ENCODE results near the gene C16orf82. TPM values are rescaled to one million over a fixed set of nuclear protein-coding genes. Genes with fewer than 3 reads are reported as not detected.

The C16orf82 gene
- total RNA-seq, 1 experiment from 2014 or later = not detected

DNA sequence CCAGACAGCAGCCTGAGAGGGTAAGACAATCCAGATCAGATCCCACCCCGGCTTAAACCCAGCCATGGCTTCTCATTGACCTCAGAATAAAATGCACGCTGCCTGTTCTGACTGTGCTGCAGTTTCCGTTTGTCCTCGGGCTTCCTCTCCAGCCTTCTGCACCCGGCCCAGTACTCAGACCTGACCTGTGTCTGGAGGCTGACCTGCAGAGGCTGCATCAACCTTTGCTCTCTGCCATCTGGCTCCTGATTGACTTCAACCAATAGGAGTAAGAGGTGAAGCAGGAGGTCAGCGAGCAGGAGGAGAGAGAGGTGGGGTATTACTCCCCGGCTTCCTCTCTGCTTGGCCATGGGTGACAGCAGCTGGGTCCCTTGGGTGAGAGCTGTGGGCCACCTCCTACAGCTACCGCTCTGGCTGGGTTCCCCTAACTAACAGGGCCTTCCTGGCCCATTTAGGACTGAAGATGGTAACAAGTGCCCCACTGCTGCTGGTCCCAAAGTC is 46.7 kb downstream of the C16orf82 start:
- DNase-seq = no peak
- no peaks in the 10 kb centered on the region for H3K4me1 Mint-ChIP-seq (ENCODE audit: low read depth, unreplicated experiment)
- intact Hi-C loops (cut with micrococcal nuclease; ENCODE audit: unreplicated experiment) = loop anchor here (5.0 kb wide), 1 partner anchor 254 kb away; no protein-coding TSS in a partner anchor
- no peak overlapping the region for H3K27ac Mint-ChIP-seq (ENCODE audit: unreplicated experiment)
- no peak overlapping the region for H3K4me3 Mint-ChIP-seq (ENCODE audit: low read depth, unreplicated experiment)
- H3K27me3 Mint-ChIP-seq (ENCODE audit: unreplicated experiment) = peaks cover 83% of the 10 kb centered on the region
- BruUV-seq (replicated peaks) = no TSS peak
- H3K36me3 Mint-ChIP-seq (ENCODE audit: insufficient read depth, unreplicated experiment) = peaks cover 5% of the 10 kb centered on the region
- TF ChIP-seq, protein P1, sequence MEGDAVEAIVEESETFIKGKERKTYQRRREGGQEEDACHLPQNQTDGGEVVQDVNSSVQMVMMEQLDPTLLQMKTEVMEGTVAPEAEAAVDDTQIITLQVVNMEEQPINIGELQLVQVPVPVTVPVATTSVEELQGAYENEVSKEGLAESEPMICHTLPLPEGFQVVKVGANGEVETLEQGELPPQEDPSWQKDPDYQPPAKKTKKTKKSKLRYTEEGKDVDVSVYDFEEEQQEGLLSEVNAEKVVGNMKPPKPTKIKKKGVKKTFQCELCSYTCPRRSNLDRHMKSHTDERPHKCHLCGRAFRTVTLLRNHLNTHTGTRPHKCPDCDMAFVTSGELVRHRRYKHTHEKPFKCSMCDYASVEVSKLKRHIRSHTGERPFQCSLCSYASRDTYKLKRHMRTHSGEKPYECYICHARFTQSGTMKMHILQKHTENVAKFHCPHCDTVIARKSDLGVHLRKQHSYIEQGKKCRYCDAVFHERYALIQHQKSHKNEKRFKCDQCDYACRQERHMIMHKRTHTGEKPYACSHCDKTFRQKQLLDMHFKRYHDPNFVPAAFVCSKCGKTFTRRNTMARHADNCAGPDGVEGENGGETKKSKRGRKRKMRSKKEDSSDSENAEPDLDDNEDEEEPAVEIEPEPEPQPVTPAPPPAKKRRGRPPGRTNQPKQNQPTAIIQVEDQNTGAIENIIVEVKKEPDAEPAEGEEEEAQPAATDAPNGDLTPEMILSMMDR (IDR thresholded peaks at IDR 0.05; ENCODE audit: unreplicated experiment) = no peak
- peaks cover 9% of the 10 kb centered on the region for H3K9me3 Mint-ChIP-seq (ENCODE audit: low read depth, unreplicated experiment)
- CTCF ChIA-PET = no interaction called here

DNA sequence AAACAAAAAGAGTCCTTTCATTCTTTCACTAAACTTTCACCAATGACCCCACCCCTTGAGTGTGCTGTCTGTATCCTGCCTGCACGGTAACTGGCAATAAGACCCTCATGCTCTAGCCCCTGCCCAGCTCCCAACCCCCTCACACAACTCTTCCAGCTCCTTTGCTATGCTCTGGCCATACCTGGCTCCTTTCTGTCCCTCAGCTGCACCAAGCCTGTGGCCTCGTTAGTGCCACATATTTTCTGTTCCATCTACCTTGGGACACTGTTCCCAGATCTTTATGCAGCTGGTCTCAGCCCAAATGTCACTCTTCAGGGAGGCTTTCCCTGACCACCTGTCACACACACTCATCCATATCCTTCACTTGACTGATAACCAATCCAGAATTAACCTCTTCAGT is 47.3 kb downstream of the C16orf82 start:
- no peak for DNase-seq
- Mint-ChIP-seq H3K9me3 (ENCODE audit: low read depth, unreplicated experiment) (peaks cover 9% of the 10 kb centered on the region), H3K4me3 (ENCODE audit: low read depth, unreplicated experiment) (no peak overlapping the region), H3K36me3 (ENCODE audit: insufficient read depth, unreplicated experiment) (peaks cover 5% of the 10 kb centered on the region), H3K4me1 (ENCODE audit: low read depth, unreplicated experiment) (no peaks in the 10 kb centered on the region), H3K27me3 (ENCODE audit: unreplicated experiment) (peaks cover 77% of the 10 kb centered on the region), H3K27ac (ENCODE audit: unreplicated experiment) (no peak overlapping the region)
- BruUV-seq (replicated peaks) = no TSS peak
- TF ChIP-seq, protein P1 (IDR thresholded peaks at IDR 0.05; ENCODE audit: unreplicated experiment) = no peak
- CTCF ChIA-PET = no interaction called here
- intact Hi-C loops (cut with micrococcal nuclease; ENCODE audit: unreplicated experiment) = loop anchor here (5.0 kb wide), 1 partner anchor 253 kb away; no protein-coding TSS in a partner anchor

DNA sequence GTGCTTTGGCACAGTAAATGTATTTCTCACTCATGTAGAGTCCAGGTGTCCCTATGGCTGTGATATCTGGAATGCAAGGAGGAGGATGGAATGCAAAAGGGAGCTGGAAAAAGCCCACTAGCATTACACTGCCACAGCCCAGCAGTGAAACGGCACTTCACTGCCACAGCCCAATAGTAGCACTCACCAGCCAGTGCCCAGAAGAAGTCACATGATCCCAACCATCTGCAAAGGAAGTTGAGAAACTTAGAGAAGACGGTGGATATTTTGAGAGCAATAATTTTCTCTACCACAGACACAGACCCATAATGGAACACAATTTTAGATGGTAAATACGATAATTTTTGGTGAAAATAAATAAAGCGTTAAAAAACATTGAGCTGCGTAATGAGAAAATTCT is 51.8 kb downstream of the C16orf82 start:
- H3K27me3 Mint-ChIP-seq (ENCODE audit: unreplicated experiment) = peaks cover 47% of the 10 kb centered on the region
- intact Hi-C loops (cut with micrococcal nuclease; ENCODE audit: unreplicated experiment) = no loop called here
- TF ChIP-seq, protein P1 (IDR thresholded peaks at IDR 0.05; ENCODE audit: unreplicated experiment) = no peak
- H3K4me1 Mint-ChIP-seq (ENCODE audit: low read depth, unreplicated experiment) = no peaks in the 10 kb centered on the region
- no peak overlapping the region for H3K4me3 Mint-ChIP-seq (ENCODE audit: low read depth, unreplicated experiment)
- no peak overlapping the region for H3K27ac Mint-ChIP-seq (ENCODE audit: unreplicated experiment)
- peaks cover 9% of the 10 kb centered on the region for H3K9me3 Mint-ChIP-seq (ENCODE audit: low read depth, unreplicated experiment)
- no TSS peak for BruUV-seq (replicated peaks)
- no peaks in the 10 kb centered on the region for H3K36me3 Mint-ChIP-seq (ENCODE audit: insufficient read depth, unreplicated experiment)
- no peak for DNase-seq
- CTCF ChIA-PET = no interaction called here

Other genes starting within 250 kb of the C16orf82 start
- 8.4 and 10.2 TPM in 2 replicates for gene KDM8, start 136.6 kb downstream of the C16orf82 start, total RNA-seq (2022)
- gene NSMCE1, start 201.8 kb downstream of the C16orf82 start, total RNA-seq (2022) = 74.9 and 83.2 TPM in 2 replicates
- gene IL4R, start 247.0 kb downstream of the C16orf82 start, total RNA-seq (2022) = 99.0 and 108 TPM in 2 replicates

All from Calu3 (cell line).